ENCODE results near the gene CMIP.
"Not testable (repeated sequence)": the region's sequence is repeated elsewhere in the genome, so short reads cannot be mapped to it uniquely, and the experiment has no call there.

Gene CMIP

DNA sequence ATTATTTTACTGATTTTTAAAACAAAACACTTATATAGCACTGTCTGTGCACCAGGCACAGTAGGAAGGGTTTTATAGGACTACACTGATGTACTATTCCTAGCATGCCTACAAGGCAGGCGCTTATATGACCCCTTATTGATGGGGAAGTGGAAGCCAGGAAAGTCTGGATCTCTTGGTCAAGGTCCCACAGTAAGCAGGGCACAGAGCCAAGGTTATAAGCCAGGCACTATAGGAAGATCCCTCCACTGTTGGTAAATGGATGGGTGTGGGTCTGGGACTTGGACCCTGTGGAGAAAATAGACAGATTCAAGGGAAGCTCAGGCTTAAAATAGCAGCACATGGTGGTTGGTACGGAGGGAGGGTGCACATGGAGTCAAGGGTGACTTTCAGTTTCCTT lies 275.4 kb downstream of the CMIP start:
- DNase-seq (ENCODE audit: low read depth) = no peak

DNA sequence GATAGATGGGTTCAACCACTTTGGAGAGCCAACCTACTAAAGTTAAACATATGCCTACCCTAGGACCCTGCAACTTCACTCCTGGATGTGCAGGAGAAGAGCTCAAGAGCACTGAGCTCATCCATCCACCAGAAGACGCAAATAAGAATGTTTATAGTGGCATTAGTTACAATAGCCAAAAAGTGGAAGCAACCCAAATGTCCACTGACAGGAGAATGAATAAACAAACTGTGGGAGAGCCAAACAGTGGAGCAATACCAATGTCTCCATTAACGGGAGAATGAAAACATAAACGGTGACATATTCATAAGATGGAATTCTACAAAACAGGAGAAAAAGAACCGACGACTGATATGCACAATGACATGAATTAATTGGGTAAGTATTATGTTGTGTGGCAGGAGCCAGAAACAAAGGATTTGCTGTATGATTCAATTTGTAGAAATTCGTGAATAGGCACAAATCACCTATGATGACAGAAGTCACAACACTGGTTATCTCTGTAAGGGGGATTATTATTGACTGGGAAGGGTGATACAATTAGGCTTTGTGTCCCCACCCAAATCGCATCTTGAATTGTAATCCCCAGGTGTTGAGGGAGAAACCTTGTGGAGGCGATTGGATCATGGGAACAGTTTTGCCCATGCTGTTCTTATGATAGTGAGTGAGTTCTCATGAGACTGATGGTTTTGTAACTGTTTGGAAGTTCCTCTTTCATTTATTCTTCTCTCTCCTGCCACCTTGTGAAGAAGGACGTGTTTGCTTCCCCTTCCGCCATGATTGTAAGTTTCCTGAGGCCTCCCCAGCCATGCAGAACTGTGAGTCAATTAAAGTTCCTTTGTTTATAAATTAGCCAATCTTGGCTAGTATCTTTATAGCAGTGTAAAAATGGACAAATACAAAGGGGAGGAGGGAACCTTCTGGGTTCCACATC lies 276.6 kb downstream of the CMIP start:
- DNase-seq (ENCODE audit: low read depth) = no peak

DNA sequence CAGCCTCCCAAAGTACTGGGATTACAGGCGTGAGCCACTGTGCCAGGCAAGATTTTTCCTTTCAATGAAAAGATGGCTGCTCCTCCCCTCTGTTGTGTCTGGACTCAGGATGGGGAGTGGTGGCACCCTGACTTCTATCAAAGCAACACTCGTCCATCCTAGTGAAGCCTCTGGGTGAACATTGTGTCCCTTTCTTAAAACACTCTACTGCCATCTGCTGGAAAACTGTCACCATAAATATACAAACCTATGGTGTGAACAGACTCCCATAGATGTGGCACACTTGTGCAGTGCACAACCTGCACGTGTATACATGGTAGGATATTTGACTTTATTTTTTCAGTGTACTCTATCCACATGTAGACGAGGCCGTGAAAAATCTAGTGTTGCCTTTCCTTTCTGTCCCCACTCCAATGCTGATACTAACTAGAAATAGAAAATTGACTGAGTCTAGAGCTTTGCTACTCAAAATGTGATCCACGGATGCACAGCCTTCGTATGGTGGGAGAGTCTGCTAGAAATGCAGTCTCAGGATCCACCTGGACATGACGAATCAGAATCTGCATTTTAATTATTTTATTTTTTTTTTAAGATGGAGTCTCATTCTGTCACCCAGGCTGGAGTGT lies 278.6 kb downstream of the CMIP start:
- DNase-seq (ENCODE audit: low read depth) = no peak

- no peak for DNase-seq (ENCODE audit: low read depth)
Observed at GRCh38 chr16:81728435-81728834, 283.8 kb downstream of the CMIP start.

GRCh38 chr16:81729451-81729850 lies 284.8 kb downstream of the CMIP start:
- DNase-seq (ENCODE audit: low read depth) = no peak

DNA sequence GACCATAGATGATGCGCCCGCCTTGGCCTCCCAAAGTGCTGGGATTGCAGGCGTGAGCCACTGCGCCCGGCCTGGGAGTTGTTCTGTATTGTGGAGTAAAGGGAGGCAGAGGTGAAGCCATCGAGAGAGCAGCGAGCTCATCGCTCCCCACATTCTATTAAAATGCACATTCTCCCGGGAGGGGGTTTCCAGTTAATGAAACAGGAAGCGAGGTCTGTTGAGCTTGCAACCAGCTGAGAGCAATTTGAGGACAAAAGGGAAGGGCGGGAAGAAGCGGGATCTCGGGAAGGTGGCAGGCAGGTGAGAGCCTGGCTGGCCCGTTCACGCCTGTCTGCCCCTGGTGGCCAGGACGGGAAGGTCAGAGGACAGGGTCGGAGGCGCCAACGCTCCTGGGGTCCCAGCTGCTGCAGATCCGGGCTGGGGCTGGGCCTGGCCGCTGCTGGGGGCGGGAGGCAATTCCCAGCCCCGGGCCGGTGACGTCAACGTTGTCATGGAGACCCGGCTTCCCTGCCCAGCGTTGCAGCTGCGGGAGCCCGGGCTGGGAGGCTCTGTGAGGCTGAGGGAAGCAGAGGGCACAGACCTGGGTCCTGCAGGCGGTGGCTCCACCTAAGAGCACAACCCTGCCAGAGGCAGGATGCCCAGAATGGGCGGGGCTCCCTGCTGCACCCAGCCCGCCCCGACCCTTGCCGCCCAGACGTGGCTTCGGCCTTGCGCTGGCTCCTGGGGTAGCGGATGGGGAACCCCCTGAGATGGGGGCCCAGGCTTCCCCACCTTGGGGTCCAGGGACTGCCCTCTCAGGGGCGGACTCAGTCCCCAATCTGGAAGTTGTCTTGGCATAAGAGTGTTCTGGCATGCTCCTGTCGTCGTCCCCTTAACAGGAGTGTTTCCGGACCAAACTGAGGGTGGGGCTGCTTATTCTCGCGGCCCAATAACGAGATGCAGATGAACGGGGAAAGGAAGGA lies 285.8 kb downstream of the CMIP start:
- DNase-seq (ENCODE audit: low read depth) = no peak

GRCh38 chr16:81731649-81732048 lies 287.0 kb downstream of the CMIP start:
- DNase-seq (ENCODE audit: low read depth) = no peak

DNA sequence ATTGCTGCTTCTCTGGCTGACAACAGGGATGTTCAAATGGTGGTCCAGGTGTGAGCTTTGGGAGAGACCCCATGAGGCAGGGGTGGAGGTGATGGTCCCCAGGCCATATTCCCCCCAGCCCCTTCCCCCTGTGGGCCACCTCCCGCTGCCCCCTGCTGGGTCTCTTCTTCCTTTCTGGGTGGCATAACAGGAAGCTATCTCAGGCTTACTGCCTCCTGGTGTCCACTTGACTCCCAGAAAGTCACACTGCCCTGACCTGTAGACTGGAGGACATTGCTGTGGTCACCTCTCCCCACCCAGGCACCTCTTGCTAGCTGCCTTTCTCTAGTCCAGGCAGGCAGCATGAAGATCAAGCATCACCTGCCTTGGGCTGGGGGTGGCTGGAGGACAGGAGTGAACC lies 288.1 kb downstream of the CMIP start:
- no peak for DNase-seq (ENCODE audit: low read depth)

DNA sequence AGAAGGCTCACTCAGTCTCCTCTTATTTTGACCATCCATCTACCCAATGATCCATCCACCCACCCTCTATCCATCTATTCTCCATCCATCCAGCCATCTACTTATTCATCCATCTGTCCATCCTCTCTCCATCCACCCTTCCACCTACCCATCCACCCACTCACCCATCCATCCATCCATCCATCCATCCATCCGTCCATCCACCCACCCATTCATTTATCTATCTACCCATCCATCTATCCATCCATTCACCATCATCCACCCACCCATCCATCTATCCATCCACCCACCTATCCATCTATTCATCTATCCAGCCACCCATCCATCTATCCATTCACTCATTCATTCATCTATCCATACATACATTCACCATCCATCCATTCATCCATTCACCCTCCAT lies 288.7 kb downstream of the CMIP start:
- DNase-seq (ENCODE audit: low read depth) = no peak

- no peak for DNase-seq (ENCODE audit: low read depth)
Observed at GRCh38 chr16:81734632-81735434, 290.2 kb downstream of the CMIP start.

GRCh38 chr16:81737885-81738536 lies 293.4 kb downstream of the CMIP start:
- DNase-seq (ENCODE audit: low read depth) = peak; percentile 20

GRCh38 chr16:81738783-81739496 lies 294.3 kb downstream of the CMIP start:
- no peak for DNase-seq (ENCODE audit: low read depth)

GRCh38 chr16:81739503-81739902 lies 294.9 kb downstream of the CMIP start:
- DNase-seq (ENCODE audit: low read depth) = no peak

GRCh38 chr16:81740169-81740568 lies 295.6 kb downstream of the CMIP start:
- no peak for DNase-seq (ENCODE audit: low read depth)

DNA sequence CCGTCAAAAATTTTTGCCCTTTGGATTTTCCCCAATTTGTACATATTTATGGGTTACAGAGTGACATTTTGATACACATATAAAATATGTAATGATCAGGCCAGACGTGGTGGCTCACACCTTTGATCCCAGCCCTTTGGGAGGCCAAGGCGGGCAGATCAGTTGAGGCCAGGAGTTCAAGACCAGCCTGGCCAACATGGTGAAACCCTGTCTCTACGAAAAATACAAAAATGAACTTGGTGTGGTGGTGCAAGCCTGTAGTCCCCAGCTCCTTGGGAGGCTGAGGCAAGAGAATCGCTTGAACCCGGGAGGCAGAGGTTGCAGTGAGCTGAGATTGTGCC lies 296.8 kb downstream of the CMIP start:
- not testable (repeated sequence) for DNase-seq (ENCODE audit: low read depth)

- no peak for DNase-seq (ENCODE audit: low read depth)
Observed at GRCh38 chr16:81744385-81744784, 299.8 kb downstream of the CMIP start.

GRCh38 chr16:81744911-81745310 lies 300.3 kb downstream of the CMIP start:
- DNase-seq (ENCODE audit: low read depth) = no peak

DNA sequence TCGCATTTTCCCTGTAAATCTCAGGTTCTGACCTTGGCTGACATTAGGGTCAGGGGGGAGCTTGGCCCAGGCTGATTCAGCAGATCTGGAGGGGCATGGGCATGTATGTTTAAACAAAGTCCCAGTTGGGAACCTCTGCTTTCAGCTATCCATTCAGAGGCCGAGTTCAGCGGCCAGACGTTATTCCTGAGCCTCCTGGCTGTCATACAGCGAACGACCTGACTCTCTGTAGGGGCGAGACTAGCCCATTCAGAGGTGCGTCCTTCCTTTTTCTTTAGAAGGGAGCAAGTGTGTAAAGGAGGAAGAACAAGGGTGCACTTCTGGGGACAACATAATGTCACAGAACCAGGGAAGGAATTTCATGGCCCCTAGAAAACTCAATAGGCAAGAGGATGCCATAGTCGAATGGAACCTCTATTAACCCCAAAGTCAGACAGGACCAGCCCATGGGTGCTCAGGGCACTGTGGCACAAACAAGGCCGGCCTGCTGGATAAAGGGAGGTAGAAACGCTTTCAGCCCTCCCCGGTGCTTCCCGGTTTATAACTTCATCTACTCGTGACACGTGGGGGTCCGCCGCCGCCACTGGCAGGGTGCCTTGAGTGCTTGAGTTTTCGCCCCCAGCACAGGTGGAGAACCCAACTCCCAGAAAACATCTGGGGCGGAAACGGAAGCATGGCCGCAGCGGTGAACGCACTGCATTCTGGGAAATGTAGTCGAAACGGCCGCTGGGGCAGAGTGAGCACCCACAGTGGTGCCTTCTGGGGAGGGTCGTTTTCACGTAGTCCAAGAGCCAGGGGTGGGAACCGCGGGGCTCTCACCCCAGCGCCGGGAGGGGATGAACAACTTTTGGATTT lies 301.3 kb downstream of the CMIP start:
- DNase-seq (ENCODE audit: low read depth) = peak; percentile 13

- no peak for DNase-seq (ENCODE audit: low read depth)
Observed at GRCh38 chr16:81746566-81746965, 302.0 kb downstream of the CMIP start.
